Astrocyte of the cerebellum (primary cell): Measurements from ENCODE around the gene ENTPD2.

Source experiments
- DNase-seq: peaks from one replicate; pipeline ENCODE4 v3.0.0-alpha.2; 2011; ENCODE audit warnings: low read depth
- H3K4me3 ChIP-seq: 2 replicates; pipeline ENCODE4 v1.5.1; 2011; ENCODE audit warnings: mild to moderate bottlenecking, low read depth, low read length, moderate library complexity
- CTCF ChIP-seq: IDR thresholded peaks from 2 replicates; pipeline ENCODE4 v1.5.1; 2012; ENCODE audit warnings: low read length, low read depth, moderate library complexity, mild to moderate bottlenecking; ENCODE audit errors: missing control alignments
- in situ Hi-C: cut with HindIII; loops from 2 replicates; pipeline ENCODE4 v1.10.0; 2017; ENCODE audit warnings: low sequenced_read_pairs

Gene ENTPD2

DNA sequence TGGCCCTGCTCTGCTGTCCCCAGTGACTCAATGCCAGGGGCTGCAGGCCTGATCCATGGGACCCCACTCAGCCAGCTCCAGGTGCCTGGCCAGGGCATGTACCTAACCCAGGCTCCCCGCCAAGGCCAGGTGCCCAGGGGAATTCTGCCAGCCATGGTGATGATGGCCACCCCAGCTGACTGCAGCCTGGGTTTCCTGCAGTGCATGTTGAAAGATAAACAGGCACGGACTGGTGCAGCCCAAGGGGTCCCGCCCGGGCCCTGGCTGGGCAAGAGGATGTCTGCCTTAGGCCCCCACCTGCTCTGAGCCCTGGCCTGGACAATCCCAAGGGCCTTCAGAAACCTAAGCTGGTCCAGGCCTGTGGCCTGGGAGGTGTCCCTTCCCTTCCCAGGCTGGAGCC, 27.0 kb downstream of the ENTPD2 start:
- TF ChIP-seq CTCF, result no peak
- no peak for DNase-seq
- in situ Hi-C loops, result loop anchor here (25.0 kb wide), 1 partner anchor 240 kb away; the partner anchor contains the start of genes CCDC183 and TMEM141
- no peak overlapping the region for H3K4me3 ChIP-seq

- no peak for TF ChIP-seq CTCF
- no peak for DNase-seq
- in situ Hi-C loops, result loop anchor here (25.0 kb wide), 1 partner anchor 239 kb away; the partner anchor contains the start of genes CCDC183 and TMEM141
- H3K4me3 ChIP-seq, result no peak overlapping the region
Observed at GRCh38 chr9:137026384-137026783, 27.5 kb downstream of the ENTPD2 start.

GRCh38 chr9:137025517-137025966, 28.3 kb downstream of the ENTPD2 start:
- in situ Hi-C loops, result loop anchor here (25.0 kb wide), 1 partner anchor 238 kb away; the partner anchor contains the start of genes CCDC183 and TMEM141
- DNase-seq, result no peak
- no peak overlapping the region for H3K4me3 ChIP-seq
- no peak for TF ChIP-seq CTCF

DNA sequence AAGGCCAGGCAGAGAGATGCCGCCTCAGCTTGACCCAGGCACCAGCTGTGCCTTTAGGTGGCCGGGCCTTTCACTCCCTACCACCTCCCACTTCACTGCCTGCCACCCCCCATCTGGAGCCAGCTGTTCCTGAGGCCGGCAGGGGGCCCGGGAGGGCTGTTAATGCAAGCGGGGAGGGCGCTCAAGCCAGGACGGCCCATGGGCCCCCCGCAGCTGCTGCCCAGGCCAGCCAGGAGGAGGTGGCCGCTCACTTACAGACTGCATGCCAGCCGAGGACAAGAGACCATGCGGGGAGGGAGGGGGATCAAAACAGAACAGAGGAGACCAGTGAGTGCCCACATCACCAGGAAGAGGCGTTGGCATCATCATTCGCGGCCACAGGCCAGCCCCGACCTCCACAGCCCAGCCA, 30.3 kb downstream of the ENTPD2 start:
- no peak for DNase-seq
- in situ Hi-C loops, result no loop called here
- no peak for TF ChIP-seq CTCF

GRCh38 chr9:137023157-137023556, 30.7 kb downstream of the ENTPD2 start:
- TF ChIP-seq CTCF, result no peak
- in situ Hi-C loops, result no loop called here
- no peak for DNase-seq
- H3K4me3 ChIP-seq, result no peak overlapping the region

More for the DNA sequence above, 30.3 kb downstream of the ENTPD2 start:
- H3K4me3 ChIP-seq, result no peak overlapping the region

- no peak overlapping the region for H3K4me3 ChIP-seq
- in situ Hi-C loops, result no loop called here
- TF ChIP-seq CTCF, result no peak
- DNase-seq, result no peak
Observed at GRCh38 chr9:137022662-137023008, 31.2 kb downstream of the ENTPD2 start.
